Rectal smooth muscle tissue (tissue), 1 donor: ENCODE measurements around the gene FBXO10.

Experiments used
- H3K27ac ChIP-seq: one replicate; pipeline ENCODE4 v1.7.0; 2013; ENCODE audit warnings: low read depth, low read length, inconsistent platforms
- H3K27me3 ChIP-seq: one replicate; pipeline ENCODE4 v1.7.0; 2013; ENCODE audit warnings: low read length; ENCODE audit not compliant: control insufficient read depth, insufficient read depth
- H3K36me3 ChIP-seq: one replicate; pipeline ENCODE4 v1.7.0; 2013; ENCODE audit warnings: low read length; ENCODE audit not compliant: control insufficient read depth, insufficient read depth
- H3K4me1 ChIP-seq: one replicate; pipeline ENCODE4 v1.7.0; 2013; ENCODE audit warnings: low read length; ENCODE audit not compliant: control insufficient read depth, insufficient read depth
- H3K4me3 ChIP-seq: one replicate; pipeline ENCODE4 v1.7.0; 2013; ENCODE audit warnings: low read length
- H3K9ac ChIP-seq: one replicate; pipeline ENCODE4 v1.7.0; 2013; ENCODE audit warnings: low read length

FBXO10 gene

DNA sequence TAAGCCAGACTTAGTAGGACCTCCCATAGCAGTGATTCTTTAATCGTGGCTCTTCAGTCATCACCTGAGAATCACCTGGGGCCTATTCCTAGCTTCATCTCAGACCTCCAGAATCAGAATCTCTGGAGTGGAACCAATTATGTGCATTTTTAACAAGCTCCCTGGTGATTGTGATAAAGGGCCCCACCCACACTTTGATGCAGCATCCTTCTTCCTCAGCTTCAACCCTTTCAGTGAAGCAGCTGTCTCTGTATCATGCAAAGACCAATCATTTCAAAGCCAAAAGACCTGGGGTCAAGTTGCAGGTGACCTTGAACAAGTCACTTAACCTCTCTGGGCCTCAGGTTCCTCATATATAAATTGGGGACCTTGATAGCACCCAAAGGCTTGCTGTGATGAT lies 17.1 kb downstream of the FBXO10 start:
- Histone ChIP-seq H3K4me1 (no peaks in the 10 kb centered on the region), H3K4me3 (no peak overlapping the region), H3K36me3 (no peaks in the 10 kb centered on the region)

GRCh38 chr9:37555786-37556185 lies 20.4 kb downstream of the FBXO10 start:
- Histone ChIP-seq H3K27me3 (no peaks in the 10 kb centered on the region), H3K27ac (no peak overlapping the region), H3K9ac (no peak overlapping the region), H3K36me3 (no peaks in the 10 kb centered on the region), H3K4me3 (no peak overlapping the region), H3K4me1 (no peaks in the 10 kb centered on the region)

More for the DNA sequence above, 17.1 kb downstream of the FBXO10 start:
- Histone ChIP-seq H3K27me3 (no peaks in the 10 kb centered on the region), H3K9ac (no peak overlapping the region), H3K27ac (no peak overlapping the region)

DNA sequence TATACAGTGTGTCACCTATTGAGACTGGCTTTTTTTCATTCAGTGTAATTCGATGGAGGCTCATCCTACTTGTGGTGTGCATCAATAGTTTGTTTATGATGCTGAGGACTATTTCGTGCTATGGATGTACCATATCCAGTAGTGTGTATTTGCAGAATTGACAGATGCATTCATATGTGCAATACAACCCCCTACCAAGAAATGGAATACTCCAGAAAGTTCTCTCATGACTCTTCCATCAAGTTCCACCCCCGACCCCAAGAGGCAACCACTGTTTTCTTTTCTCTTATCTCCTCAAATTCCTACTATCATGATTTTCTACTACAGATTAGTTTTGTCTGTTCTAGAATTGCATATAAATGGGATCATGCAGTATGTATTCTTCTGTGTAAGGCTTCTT lies 21.9 kb downstream of the FBXO10 start:
- Histone ChIP-seq H3K4me1 (no peaks in the 10 kb centered on the region), H3K27ac (no peak overlapping the region), H3K4me3 (no peak overlapping the region), H3K27me3 (no peaks in the 10 kb centered on the region), H3K36me3 (no peaks in the 10 kb centered on the region), H3K9ac (no peak overlapping the region)

DNA sequence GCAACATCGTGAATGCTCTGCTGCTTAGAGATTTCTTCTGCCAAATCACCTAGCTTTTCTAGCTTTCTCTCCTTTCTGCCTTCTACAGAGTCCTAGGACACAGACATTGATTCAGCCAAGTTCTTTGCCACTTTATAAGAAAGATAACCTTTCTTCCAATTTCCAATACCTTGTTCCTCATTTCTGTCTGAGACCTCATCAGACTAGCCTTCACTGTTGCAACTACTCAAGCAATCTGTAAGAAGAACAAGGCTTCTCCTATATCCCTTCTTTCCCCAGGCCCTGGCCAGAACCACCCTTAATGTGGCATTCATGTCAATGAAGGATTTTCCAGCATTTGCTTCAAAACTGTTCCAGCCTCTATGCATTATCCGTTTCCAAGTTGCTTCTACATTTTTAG lies 24.3 kb downstream of the FBXO10 start:
- no peaks in the 10 kb centered on the region for H3K36me3 ChIP-seq
- no peak overlapping the region for H3K4me3 ChIP-seq
- no peaks in the 10 kb centered on the region for H3K4me1 ChIP-seq
- no peak overlapping the region for H3K9ac ChIP-seq
- no peaks in the 10 kb centered on the region for H3K27me3 ChIP-seq
- no peak overlapping the region for H3K27ac ChIP-seq

GRCh38 chr9:37551468-37551867 lies 24.7 kb downstream of the FBXO10 start:
- Histone ChIP-seq H3K27ac (no peak overlapping the region), H3K9ac (no peak overlapping the region), H3K27me3 (no peaks in the 10 kb centered on the region)

GRCh38 chr9:37550781-37551180 lies 25.4 kb downstream of the FBXO10 start:
- H3K4me1 ChIP-seq = no peaks in the 10 kb centered on the region
- no peak overlapping the region for H3K27ac ChIP-seq
- H3K4me3 ChIP-seq = no peak overlapping the region
- no peaks in the 10 kb centered on the region for H3K36me3 ChIP-seq
- no peak overlapping the region for H3K9ac ChIP-seq
- no peaks in the 10 kb centered on the region for H3K27me3 ChIP-seq

More at GRCh38 chr9:37551468-37551867, 24.7 kb downstream of the FBXO10 start:
- H3K4me3 ChIP-seq = no peak overlapping the region
- no peaks in the 10 kb centered on the region for H3K36me3 ChIP-seq
- H3K4me1 ChIP-seq = no peaks in the 10 kb centered on the region

DNA sequence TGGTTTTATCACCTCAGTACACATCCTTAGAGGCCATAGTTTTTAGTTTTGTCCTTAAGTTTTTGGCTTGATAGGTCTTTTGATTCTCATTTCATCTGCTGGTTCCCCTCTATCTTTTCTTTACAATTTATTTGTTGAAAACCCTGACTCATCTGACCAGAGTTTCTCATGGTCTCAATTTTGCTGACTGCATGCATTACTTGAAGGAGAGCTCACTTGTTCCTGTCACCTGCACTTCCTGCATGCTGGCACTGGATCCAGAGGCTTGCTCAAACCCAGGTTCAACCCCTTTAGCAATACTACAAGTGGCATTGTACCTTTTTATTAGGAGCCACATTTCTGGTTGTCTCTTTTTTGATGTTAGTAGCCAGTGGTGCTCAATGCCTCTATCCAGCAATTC lies 26.7 kb downstream of the FBXO10 start:
- no peak overlapping the region for H3K4me3 ChIP-seq
- no peaks in the 10 kb centered on the region for H3K27me3 ChIP-seq
- H3K36me3 ChIP-seq = no peaks in the 10 kb centered on the region

DNA sequence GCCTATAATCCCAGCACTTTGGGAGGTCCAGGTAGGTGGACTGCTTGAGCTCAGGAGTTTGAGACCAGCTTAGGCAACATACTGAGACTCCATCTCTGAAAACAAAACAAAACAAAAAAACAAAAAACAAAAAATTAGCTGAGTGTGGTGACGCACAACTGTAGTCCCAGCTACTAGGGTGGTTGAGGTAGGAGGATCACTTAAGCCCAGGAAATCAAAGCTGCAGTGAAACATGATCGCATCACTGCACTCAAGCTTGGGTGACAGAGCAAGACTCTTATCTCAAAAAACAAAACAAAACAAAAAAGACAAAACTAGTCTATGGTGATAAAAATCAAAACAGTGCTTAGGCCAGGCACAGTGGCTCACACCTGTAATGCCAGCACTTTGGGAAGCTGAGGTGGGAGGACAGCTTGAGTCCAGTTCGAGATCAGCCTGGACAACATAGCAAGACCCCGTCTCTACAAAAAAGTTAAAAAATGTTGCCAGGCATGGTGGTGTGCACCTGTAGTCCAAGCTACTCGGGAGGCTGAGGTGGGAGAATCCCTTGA lies 28.8 kb downstream of the FBXO10 start:
- Histone ChIP-seq H3K4me3 (no peak overlapping the region), H3K27me3 (no peaks in the 10 kb centered on the region), H3K9ac (no peak overlapping the region), H3K36me3 (no peaks in the 10 kb centered on the region), H3K4me1 (no peaks in the 10 kb centered on the region), H3K27ac (no peak overlapping the region)

More for the DNA sequence above, 26.7 kb downstream of the FBXO10 start:
- Histone ChIP-seq H3K27ac (no peak overlapping the region), H3K4me1 (no peaks in the 10 kb centered on the region), H3K9ac (no peak overlapping the region)

GRCh38 chr9:37543468-37543867 lies 32.7 kb downstream of the FBXO10 start:
- Histone ChIP-seq H3K27me3 (no peaks in the 10 kb centered on the region), H3K36me3 (peaks cover 6% of the 10 kb centered on the region), H3K9ac (no peak overlapping the region), H3K4me3 (no peak overlapping the region), H3K4me1 (no peaks in the 10 kb centered on the region), H3K27ac (no peak overlapping the region)

- Histone ChIP-seq H3K27me3 (no peaks in the 10 kb centered on the region), H3K9ac (no peak overlapping the region), H3K4me3 (no peak overlapping the region), H3K4me1 (no peaks in the 10 kb centered on the region), H3K27ac (no peak overlapping the region), H3K36me3 (peaks cover 6% of the 10 kb centered on the region)
These were observed 33.3 kb downstream of the FBXO10 start for GRCh38 chr9:37542895-37543294.

- Histone ChIP-seq H3K4me1 (no peaks in the 10 kb centered on the region), H3K27me3 (no peaks in the 10 kb centered on the region), H3K27ac (no peak overlapping the region), H3K9ac (no peak overlapping the region), H3K4me3 (no peak overlapping the region), H3K36me3 (peaks cover 6% of the 10 kb centered on the region)
These were observed 33.7 kb downstream of the FBXO10 start for GRCh38 chr9:37542488-37542887.

- H3K36me3 ChIP-seq = peaks cover 6% of the 10 kb centered on the region
- H3K27ac ChIP-seq = no peak overlapping the region
- no peak overlapping the region for H3K9ac ChIP-seq
- H3K4me3 ChIP-seq = no peak overlapping the region
- no peaks in the 10 kb centered on the region for H3K4me1 ChIP-seq
- no peaks in the 10 kb centered on the region for H3K27me3 ChIP-seq
These were observed 34.7 kb downstream of the FBXO10 start for GRCh38 chr9:37541465-37541864.

DNA sequence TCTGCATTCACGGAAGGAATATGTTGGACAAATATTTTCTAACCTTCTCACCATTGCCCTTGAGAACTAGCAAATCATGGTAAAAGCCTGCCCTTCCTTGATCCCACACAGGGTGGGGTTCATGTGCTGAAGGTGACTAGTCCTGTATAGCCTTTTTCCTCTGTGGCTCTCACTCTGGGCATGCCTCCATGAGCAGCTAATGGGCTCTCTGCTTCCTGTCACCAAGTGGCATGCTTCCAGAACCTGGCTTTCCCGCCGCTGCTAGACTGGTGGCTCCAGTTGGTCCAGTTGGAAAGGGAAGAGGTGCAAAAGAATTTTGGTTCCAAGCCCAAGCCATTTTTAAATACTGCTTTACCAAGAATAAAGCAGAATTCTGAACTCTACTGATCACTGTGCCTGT lies 35.5 kb downstream of the FBXO10 start:
- Histone ChIP-seq H3K36me3 (peaks cover 6% of the 10 kb centered on the region), H3K9ac (no peak overlapping the region), H3K4me3 (no peak overlapping the region), H3K27ac (no peak overlapping the region), H3K4me1 (no peaks in the 10 kb centered on the region), H3K27me3 (no peaks in the 10 kb centered on the region)
